ENCODE results near the gene COP1.

Gene COP1

GRCh38 chr1:176201568-176201967 lies 5.5 kb downstream of the COP1 start:
- Histone ChIP-seq H3K9ac (ENCODE audit: low read depth in 1 of 2, low read length in 2 of 2) (no peak overlapping the region), H3K4me3 (ENCODE audit: low read depth in 1 of 2, low read length in 2 of 2) (no peak overlapping the region), H3K27ac (ENCODE audit: low read depth, low read length) (no peak overlapping the region), H3K27me3 (ENCODE audit: control insufficient read depth in 1 of 2, insufficient read depth in 2 of 2, low read length in 2 of 2) (no peaks in the 10 kb centered on the region), H3K36me3 (ENCODE audit: control insufficient read depth in 1 of 2, insufficient read depth in 2 of 2, low read length in 2 of 2) (no peaks in the 10 kb centered on the region), H3K4me1 (ENCODE audit: control insufficient read depth in 1 of 2, insufficient read depth in 2 of 2, low read length in 2 of 2) (peaks cover 19 to 33% of the 10 kb centered on the region in 2 donors), H3K9me3 (ENCODE audit: control insufficient read depth in 1 of 2, low read length in 2 of 2) (no peaks in the 10 kb centered on the region)

GRCh38 chr1:176199707-176200106 lies 7.4 kb downstream of the COP1 start:
- no peaks in the 10 kb centered on the region for H3K27me3 ChIP-seq (ENCODE audit: control insufficient read depth in 1 of 2, insufficient read depth in 2 of 2, low read length in 2 of 2)
- no peak overlapping the region for H3K4me3 ChIP-seq (ENCODE audit: low read depth in 1 of 2, low read length in 2 of 2)
- no peaks in the 10 kb centered on the region for H3K36me3 ChIP-seq (ENCODE audit: control insufficient read depth in 1 of 2, insufficient read depth in 2 of 2, low read length in 2 of 2)
- H3K9me3 ChIP-seq (ENCODE audit: control insufficient read depth in 1 of 2, low read length in 2 of 2) = no peaks in the 10 kb centered on the region
- no peak overlapping the region for H3K9ac ChIP-seq (ENCODE audit: low read depth in 1 of 2, low read length in 2 of 2)
- no peak overlapping the region for H3K27ac ChIP-seq (ENCODE audit: low read depth, low read length)
- peaks cover 8 to 22% of the 10 kb centered on the region in 2 donors for H3K4me1 ChIP-seq (ENCODE audit: control insufficient read depth in 1 of 2, insufficient read depth in 2 of 2, low read length in 2 of 2)

GRCh38 chr1:176198413-176198812 lies 8.7 kb downstream of the COP1 start:
- H3K9me3 ChIP-seq (ENCODE audit: control insufficient read depth in 1 of 2, low read length in 2 of 2) = no peaks in the 10 kb centered on the region
- H3K4me1 ChIP-seq (ENCODE audit: control insufficient read depth in 1 of 2, insufficient read depth in 2 of 2, low read length in 2 of 2) = peaks cover 0 to 13% of the 10 kb centered on the region in 2 donors
- H3K9ac ChIP-seq (ENCODE audit: low read depth in 1 of 2, low read length in 2 of 2) = no peak overlapping the region
- no peaks in the 10 kb centered on the region for H3K27me3 ChIP-seq (ENCODE audit: control insufficient read depth in 1 of 2, insufficient read depth in 2 of 2, low read length in 2 of 2)
- H3K36me3 ChIP-seq (ENCODE audit: control insufficient read depth in 1 of 2, insufficient read depth in 2 of 2, low read length in 2 of 2) = no peaks in the 10 kb centered on the region
- H3K27ac ChIP-seq (ENCODE audit: low read depth, low read length) = no peak overlapping the region
- no peak overlapping the region for H3K4me3 ChIP-seq (ENCODE audit: low read depth in 1 of 2, low read length in 2 of 2)

- Histone ChIP-seq H3K9me3 (ENCODE audit: control insufficient read depth in 1 of 2, low read length in 2 of 2) (no peaks in the 10 kb centered on the region), H3K36me3 (ENCODE audit: control insufficient read depth in 1 of 2, insufficient read depth in 2 of 2, low read length in 2 of 2) (no peaks in the 10 kb centered on the region), H3K4me3 (ENCODE audit: low read depth in 1 of 2, low read length in 2 of 2) (no peak overlapping the region), H3K4me1 (ENCODE audit: control insufficient read depth in 1 of 2, insufficient read depth in 2 of 2, low read length in 2 of 2) (peaks cover 0 to 13% of the 10 kb centered on the region in 2 donors), H3K27ac (ENCODE audit: low read depth, low read length) (no peak overlapping the region), H3K9ac (ENCODE audit: low read depth in 1 of 2, low read length in 2 of 2) (no peak overlapping the region), H3K27me3 (ENCODE audit: control insufficient read depth in 1 of 2, insufficient read depth in 2 of 2, low read length in 2 of 2) (no peaks in the 10 kb centered on the region)
Observed at GRCh38 chr1:176196728-176197127, 10.4 kb downstream of the COP1 start.

- Histone ChIP-seq H3K36me3 (ENCODE audit: control insufficient read depth in 1 of 2, insufficient read depth in 2 of 2, low read length in 2 of 2) (no peaks in the 10 kb centered on the region), H3K27ac (ENCODE audit: low read depth, low read length) (no peak overlapping the region), H3K4me1 (ENCODE audit: control insufficient read depth in 1 of 2, insufficient read depth in 2 of 2, low read length in 2 of 2) (peaks cover 0 to 4% of the 10 kb centered on the region in 2 donors), H3K27me3 (ENCODE audit: control insufficient read depth in 1 of 2, insufficient read depth in 2 of 2, low read length in 2 of 2) (no peaks in the 10 kb centered on the region), H3K9ac (ENCODE audit: low read depth in 1 of 2, low read length in 2 of 2) (no peak overlapping the region), H3K4me3 (ENCODE audit: low read depth in 1 of 2, low read length in 2 of 2) (no peak overlapping the region), H3K9me3 (ENCODE audit: control insufficient read depth in 1 of 2, low read length in 2 of 2) (no peaks in the 10 kb centered on the region)
Observed at GRCh38 chr1:176195547-176195946, 11.5 kb downstream of the COP1 start.

- Histone ChIP-seq H3K4me3 (ENCODE audit: low read depth in 1 of 2, low read length in 2 of 2) (no peak overlapping the region), H3K9ac (ENCODE audit: low read depth in 1 of 2, low read length in 2 of 2) (no peak overlapping the region), H3K27me3 (ENCODE audit: control insufficient read depth in 1 of 2, insufficient read depth in 2 of 2, low read length in 2 of 2) (no peaks in the 10 kb centered on the region), H3K36me3 (ENCODE audit: control insufficient read depth in 1 of 2, insufficient read depth in 2 of 2, low read length in 2 of 2) (no peaks in the 10 kb centered on the region), H3K4me1 (ENCODE audit: control insufficient read depth in 1 of 2, insufficient read depth in 2 of 2, low read length in 2 of 2) (no peaks in the 10 kb centered on the region), H3K9me3 (ENCODE audit: control insufficient read depth in 1 of 2, low read length in 2 of 2) (no peaks in the 10 kb centered on the region), H3K27ac (ENCODE audit: low read depth, low read length) (no peak overlapping the region)
Observed at GRCh38 chr1:176193663-176194062, 13.4 kb downstream of the COP1 start.

GRCh38 chr1:176193023-176193422 lies 14.1 kb downstream of the COP1 start:
- Histone ChIP-seq H3K4me1 (ENCODE audit: control insufficient read depth in 1 of 2, insufficient read depth in 2 of 2, low read length in 2 of 2) (no peaks in the 10 kb centered on the region), H3K4me3 (ENCODE audit: low read depth in 1 of 2, low read length in 2 of 2) (no peak overlapping the region), H3K36me3 (ENCODE audit: control insufficient read depth in 1 of 2, insufficient read depth in 2 of 2, low read length in 2 of 2) (no peaks in the 10 kb centered on the region), H3K27ac (ENCODE audit: low read depth, low read length) (no peak overlapping the region), H3K9me3 (ENCODE audit: control insufficient read depth in 1 of 2, low read length in 2 of 2) (no peaks in the 10 kb centered on the region), H3K9ac (ENCODE audit: low read depth in 1 of 2, low read length in 2 of 2) (no peak overlapping the region), H3K27me3 (ENCODE audit: control insufficient read depth in 1 of 2, insufficient read depth in 2 of 2, low read length in 2 of 2) (no peaks in the 10 kb centered on the region)

- H3K9me3 ChIP-seq (ENCODE audit: control insufficient read depth in 1 of 2, low read length in 2 of 2) = no peaks in the 10 kb centered on the region
- no peaks in the 10 kb centered on the region for H3K4me1 ChIP-seq (ENCODE audit: control insufficient read depth in 1 of 2, insufficient read depth in 2 of 2, low read length in 2 of 2)
- H3K36me3 ChIP-seq (ENCODE audit: control insufficient read depth in 1 of 2, insufficient read depth in 2 of 2, low read length in 2 of 2) = no peaks in the 10 kb centered on the region
- H3K9ac ChIP-seq (ENCODE audit: low read depth in 1 of 2, low read length in 2 of 2) = no peak overlapping the region
- H3K27ac ChIP-seq (ENCODE audit: low read depth, low read length) = no peak overlapping the region
- H3K4me3 ChIP-seq (ENCODE audit: low read depth in 1 of 2, low read length in 2 of 2) = no peak overlapping the region
- H3K27me3 ChIP-seq (ENCODE audit: control insufficient read depth in 1 of 2, insufficient read depth in 2 of 2, low read length in 2 of 2) = no peaks in the 10 kb centered on the region
Observed at GRCh38 chr1:176188604-176189003, 18.5 kb downstream of the COP1 start.

- Histone ChIP-seq H3K4me1 (ENCODE audit: control insufficient read depth in 1 of 2, insufficient read depth in 2 of 2, low read length in 2 of 2) (no peaks in the 10 kb centered on the region), H3K4me3 (ENCODE audit: low read depth in 1 of 2, low read length in 2 of 2) (no peak overlapping the region), H3K27me3 (ENCODE audit: control insufficient read depth in 1 of 2, insufficient read depth in 2 of 2, low read length in 2 of 2) (no peaks in the 10 kb centered on the region), H3K27ac (ENCODE audit: low read depth, low read length) (no peak overlapping the region), H3K9me3 (ENCODE audit: control insufficient read depth in 1 of 2, low read length in 2 of 2) (no peaks in the 10 kb centered on the region), H3K36me3 (ENCODE audit: control insufficient read depth in 1 of 2, insufficient read depth in 2 of 2, low read length in 2 of 2) (peaks cover 0 to 9% of the 10 kb centered on the region in 2 donors), H3K9ac (ENCODE audit: low read depth in 1 of 2, low read length in 2 of 2) (no peak overlapping the region)
Observed at GRCh38 chr1:176187001-176187400, 20.1 kb downstream of the COP1 start.

GRCh38 chr1:176183618-176184017 lies 23.5 kb downstream of the COP1 start:
- Histone ChIP-seq H3K36me3 (ENCODE audit: control insufficient read depth in 1 of 2, insufficient read depth in 2 of 2, low read length in 2 of 2) (peaks cover 0 to 17% of the 10 kb centered on the region in 2 donors), H3K27me3 (ENCODE audit: control insufficient read depth in 1 of 2, insufficient read depth in 2 of 2, low read length in 2 of 2) (no peaks in the 10 kb centered on the region), H3K9me3 (ENCODE audit: control insufficient read depth in 1 of 2, low read length in 2 of 2) (no peaks in the 10 kb centered on the region), H3K4me3 (ENCODE audit: low read depth in 1 of 2, low read length in 2 of 2) (no peak overlapping the region), H3K9ac (ENCODE audit: low read depth in 1 of 2, low read length in 2 of 2) (no peak overlapping the region), H3K4me1 (ENCODE audit: control insufficient read depth in 1 of 2, insufficient read depth in 2 of 2, low read length in 2 of 2) (no peaks in the 10 kb centered on the region), H3K27ac (ENCODE audit: low read depth, low read length) (no peak overlapping the region)

GRCh38 chr1:176178316-176178715 lies 28.8 kb downstream of the COP1 start:
- no peak overlapping the region for H3K4me3 ChIP-seq (ENCODE audit: low read depth in 1 of 2, low read length in 2 of 2)
- no peaks in the 10 kb centered on the region for H3K27me3 ChIP-seq (ENCODE audit: control insufficient read depth in 1 of 2, insufficient read depth in 2 of 2, low read length in 2 of 2)
- no peak overlapping the region for H3K27ac ChIP-seq (ENCODE audit: low read depth, low read length)
- H3K36me3 ChIP-seq (ENCODE audit: control insufficient read depth in 1 of 2, insufficient read depth in 2 of 2, low read length in 2 of 2) = peaks cover 0 to 26% of the 10 kb centered on the region in 2 donors
- H3K9ac ChIP-seq (ENCODE audit: low read depth in 1 of 2, low read length in 2 of 2) = no peak overlapping the region
- peaks cover 0 to 6% of the 10 kb centered on the region in 2 donors for H3K4me1 ChIP-seq (ENCODE audit: control insufficient read depth in 1 of 2, insufficient read depth in 2 of 2, low read length in 2 of 2)
- no peaks in the 10 kb centered on the region for H3K9me3 ChIP-seq (ENCODE audit: control insufficient read depth in 1 of 2, low read length in 2 of 2)

All from duodenal mucosa (tissue), 2 donors.